ENCODE results near the gene EIF2B1. TPM values are rescaled to one million over a fixed set of nuclear protein-coding genes. Genes with fewer than 3 reads are reported as not detected.

EIF2B1 gene
- total RNA-seq, 4 donors from 2014 or later, result 162 to 221 (median 181) TPM

- no peak for DNase-seq (ENCODE audit: low spot score in 2 of 2)
- no peak for TF ChIP-seq POLR2A (IDR thresholded peaks at IDR 0.05)
- TF ChIP-seq CTCF (IDR thresholded peaks at IDR 0.05), result no peak
- TF ChIP-seq EP300 (IDR thresholded peaks at IDR 0.05), result no peak
- H3K9me3 ChIP-seq, result no peaks in the 10 kb centered on the region
- peaks cover 0 to 74% (median 0%) of the 10 kb centered on the region in 3 donors for H3K36me3 ChIP-seq
- no peak overlapping the region for H3K27ac ChIP-seq
- WGBS, 2 donors, result 94 to 100% methylated on average over 1 of the region's 1 CpG
- H3K4me3 ChIP-seq, result no peak overlapping the region
- peaks cover 0 to 19% (median 3%) of the 10 kb centered on the region in 4 donors for H3K4me1 ChIP-seq
- H3K27me3 ChIP-seq, result no peaks in the 10 kb centered on the region
These were observed 42.0 kb upstream of the EIF2B1 start for GRCh38 chr12:123675436-123675835.

- Histone ChIP-seq H3K9me3 (no peaks in the 10 kb centered on the region), H3K27ac (no peak overlapping the region), H3K4me1 (peaks cover 0 to 20% (median 3%) of the 10 kb centered on the region in 4 donors), H3K36me3 (peaks cover 0 to 41% (median 0%) of the 10 kb centered on the region in 3 donors), H3K27me3 (no peaks in the 10 kb centered on the region), H3K4me3 (peak overlapping the region in 3 of 4 donors; percentile 76 to 90 (median 86))
- TF ChIP-seq EP300 (IDR thresholded peaks at IDR 0.05), result no peak
- TF ChIP-seq CTCF (IDR thresholded peaks at IDR 0.05), result no peak
- TF ChIP-seq POLR2A (IDR thresholded peaks at IDR 0.05), result no peak
- WGBS, 2 donors, result 60 to 67% methylated on average over 6 of the region's 6 CpGs
- no peak for DNase-seq (ENCODE audit: low spot score in 2 of 2)
These were observed 38.4 kb upstream of the EIF2B1 start for GRCh38 chr12:123671876-123672275.

- Histone ChIP-seq H3K4me1 (peaks cover 0 to 20% (median 3%) of the 10 kb centered on the region in 4 donors), H3K9me3 (no peaks in the 10 kb centered on the region), H3K27ac (peak within 1 kb of the TSS in 3 of 4 donors; percentile 20 to 72 (median 45)), H3K27me3 (no peaks in the 10 kb centered on the region), H3K4me3 (peak within 1 kb of the TSS; percentile 76 to 91 (median 88)), H3K36me3 (peaks cover 0 to 34% (median 0%) of the 10 kb centered on the region in 3 donors)
- TF ChIP-seq EP300 (IDR thresholded peaks at IDR 0.05) (peak in 1 of 2 donors; percentile 19), POLR2A (IDR thresholded peaks at IDR 0.05) (no peak)
- DNase-seq (ENCODE audit: low spot score in 2 of 2), result peak; percentile 92 to 94
- 1 to 2% methylated on average over 50 to 53 of the region's 53 CpGs for WGBS, 2 donors
These were observed 37.6 kb upstream of the EIF2B1 start, which contains the start of gene TCTN2 for GRCh38 chr12:123670882-123671728. Gene TCTN2 (plus strand): TSS chr12:123671113. CDS start chr12:123671241, 128 bp downstream.

- TF ChIP-seq CTCF (IDR thresholded peaks at IDR 0.05) (no peak), EP300 (IDR thresholded peaks at IDR 0.05) (no peak), POLR2A (IDR thresholded peaks at IDR 0.05) (no peak)
- Histone ChIP-seq H3K36me3 (peaks cover 0 to 17% (median 0%) of the 10 kb centered on the region in 3 donors), H3K27ac (no peak overlapping the region), H3K27me3 (no peaks in the 10 kb centered on the region), H3K9me3 (no peaks in the 10 kb centered on the region), H3K4me1 (peaks cover 0 to 17% (median 3%) of the 10 kb centered on the region in 4 donors), H3K4me3 (no peak overlapping the region)
- 76 to 78% methylated on average over 8 of the region's 8 CpGs for WGBS, 2 donors
- DNase-seq (ENCODE audit: low spot score in 2 of 2), result no peak
These were observed 34.3 kb upstream of the EIF2B1 start for GRCh38 chr12:123667771-123668170.

- TF ChIP-seq EP300 (IDR thresholded peaks at IDR 0.05), result no peak
- no peak for TF ChIP-seq POLR2A (IDR thresholded peaks at IDR 0.05)
- TF ChIP-seq CTCF (IDR thresholded peaks at IDR 0.05), result no peak
- Histone ChIP-seq H3K4me3 (no peak overlapping the region), H3K9me3 (no peaks in the 10 kb centered on the region), H3K27me3 (no peaks in the 10 kb centered on the region), H3K27ac (peak overlapping the region in 3 of 4 donors; percentile 36 to 82 (median 48)), H3K4me1 (no peaks in the 10 kb centered on the region), H3K36me3 (peaks cover 0 to 74% (median 0%) of the 10 kb centered on the region in 3 donors)
- DNase-seq (ENCODE audit: low spot score in 2 of 2), result no peak
- 54 to 60% methylated on average over 5 of the region's 5 CpGs for WGBS, 2 donors
These were observed 26.7 kb upstream of the EIF2B1 start for GRCh38 chr12:123659996-123660727.
